ENCODE measurements around the gene SOWAHA. TPM values are rescaled to one million over a fixed set of nuclear protein-coding genes. Genes with fewer than 3 reads are reported as not detected.

SOWAHA gene
- total RNA-seq, 1 experiment from 2014 or later = 0.78 TPM

DNA sequence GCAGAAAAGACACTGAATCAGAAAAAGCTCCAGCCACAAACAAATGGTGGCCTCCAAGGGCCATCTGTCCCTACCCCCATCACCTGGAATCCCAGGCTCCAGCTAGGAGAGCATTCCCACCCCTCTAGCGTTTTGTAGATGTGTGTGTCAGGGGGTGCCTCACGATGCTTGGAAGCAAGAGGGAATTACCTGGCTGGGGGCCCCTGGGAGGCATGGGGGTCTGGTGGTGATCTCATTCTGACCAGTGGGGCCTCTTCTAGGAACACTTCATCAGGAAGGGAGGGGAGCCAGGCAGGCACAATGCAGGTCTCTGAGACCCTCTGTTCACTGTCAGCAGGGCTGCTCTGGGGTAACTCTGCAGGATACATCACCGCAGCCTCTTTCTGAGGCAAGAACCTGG, 11.3 kb downstream of the SOWAHA start:
- CTCF ChIA-PET = no interaction called here
- Mint-ChIP-seq H3K9me3 (ENCODE audit: low read depth, unreplicated experiment) (no peaks in the 10 kb centered on the region), H3K27ac (ENCODE audit: unreplicated experiment) (no peak overlapping the region), H3K36me3 (ENCODE audit: insufficient read depth, unreplicated experiment) (peaks cover 21% of the 10 kb centered on the region), H3K4me1 (ENCODE audit: low read depth, unreplicated experiment) (peaks cover 16% of the 10 kb centered on the region), H3K4me3 (ENCODE audit: low read depth, unreplicated experiment) (no peak overlapping the region), H3K27me3 (ENCODE audit: unreplicated experiment) (no peaks in the 10 kb centered on the region)
- BruUV-seq (replicated peaks) = no TSS peak
- intact Hi-C loops (cut with micrococcal nuclease; ENCODE audit: unreplicated experiment) = loop anchor here (10.0 kb wide), 1 partner anchor 240 kb away; no protein-coding TSS in a partner anchor
- no peak for TF ChIP-seq CTCF (IDR thresholded peaks at IDR 0.05; ENCODE audit: unreplicated experiment)
- no peak for DNase-seq

GRCh38 chr5:132825033-132825833, 12.1 kb downstream of the SOWAHA start:
- no peak for TF ChIP-seq CTCF (IDR thresholded peaks at IDR 0.05; ENCODE audit: unreplicated experiment)

DNA sequence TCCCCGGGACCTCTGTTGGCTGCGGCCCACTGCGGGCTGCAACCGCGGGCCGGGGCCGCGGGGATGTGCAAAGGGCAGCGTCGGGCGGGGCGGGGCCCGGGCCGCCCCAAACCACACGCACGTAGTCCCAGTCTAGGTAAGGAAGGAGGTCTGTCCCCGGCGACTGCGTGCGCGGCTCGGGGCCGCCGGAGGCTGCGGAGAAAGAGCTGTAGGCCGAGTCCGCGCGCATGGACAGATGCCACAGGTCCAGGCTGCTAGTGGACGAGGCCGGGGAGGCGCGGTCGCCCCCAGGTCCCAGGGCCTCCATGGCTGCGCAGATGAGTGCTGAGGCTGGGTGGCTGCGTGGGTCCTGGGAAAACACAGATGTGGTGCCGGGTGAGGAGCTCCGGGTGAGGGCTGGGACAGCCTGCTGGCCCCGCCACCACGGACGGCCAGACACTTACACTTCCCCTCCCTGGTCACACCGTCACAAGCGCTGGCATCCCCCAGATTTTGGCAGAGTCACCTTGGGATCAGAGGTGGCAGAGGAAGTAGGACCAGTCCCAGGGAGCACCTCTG, 12.8 kb downstream of the SOWAHA start:
- no peak for DNase-seq
- Mint-ChIP-seq H3K4me3 (ENCODE audit: low read depth, unreplicated experiment) (no peak overlapping the region), H3K36me3 (ENCODE audit: insufficient read depth, unreplicated experiment) (peaks cover 31% of the 10 kb centered on the region), H3K4me1 (ENCODE audit: low read depth, unreplicated experiment) (peaks cover 11% of the 10 kb centered on the region), H3K27me3 (ENCODE audit: unreplicated experiment) (no peaks in the 10 kb centered on the region), H3K27ac (ENCODE audit: unreplicated experiment) (no peak overlapping the region), H3K9me3 (ENCODE audit: low read depth, unreplicated experiment) (no peaks in the 10 kb centered on the region)
- BruUV-seq (replicated peaks) = no TSS peak
- no peak for TF ChIP-seq CTCF (IDR thresholded peaks at IDR 0.05; ENCODE audit: unreplicated experiment)
- intact Hi-C loops (cut with micrococcal nuclease; ENCODE audit: unreplicated experiment) = loop anchor here (10.0 kb wide), 1 partner anchor 241 kb away; no protein-coding TSS in a partner anchor
- CTCF ChIA-PET = interaction anchor here (0.6 kb wide), 1 partner anchor 330 kb away, joined by 3 read pairs; no protein-coding TSS in a partner anchor

More at GRCh38 chr5:132825033-132825833, 12.1 kb downstream of the SOWAHA start:
- CTCF ChIA-PET = no interaction called here
- DNase-seq = no peak
- Mint-ChIP-seq H3K36me3 (ENCODE audit: insufficient read depth, unreplicated experiment) (peaks cover 26% of the 10 kb centered on the region), H3K9me3 (ENCODE audit: low read depth, unreplicated experiment) (no peaks in the 10 kb centered on the region), H3K4me1 (ENCODE audit: low read depth, unreplicated experiment) (peaks cover 13% of the 10 kb centered on the region), H3K27me3 (ENCODE audit: unreplicated experiment) (no peaks in the 10 kb centered on the region), H3K4me3 (ENCODE audit: low read depth, unreplicated experiment) (no peak overlapping the region), H3K27ac (ENCODE audit: unreplicated experiment) (no peak overlapping the region)
- intact Hi-C loops (cut with micrococcal nuclease; ENCODE audit: unreplicated experiment) = loop anchor here (10.0 kb wide), 1 partner anchor 240 kb away; no protein-coding TSS in a partner anchor
- BruUV-seq (replicated peaks) = no TSS peak

- no TSS peak for BruUV-seq (replicated peaks)
- no peak overlapping the region for H3K27ac Mint-ChIP-seq (ENCODE audit: unreplicated experiment)
- peaks cover 17% of the 10 kb centered on the region for H3K4me1 Mint-ChIP-seq (ENCODE audit: low read depth, unreplicated experiment)
- H3K27me3 Mint-ChIP-seq (ENCODE audit: unreplicated experiment) = no peaks in the 10 kb centered on the region
- no peak for TF ChIP-seq CTCF (IDR thresholded peaks at IDR 0.05; ENCODE audit: unreplicated experiment)
- DNase-seq = no peak
- intact Hi-C loops (cut with micrococcal nuclease; ENCODE audit: unreplicated experiment) = loop anchor here (10.0 kb wide), 1 partner anchor 242 kb away; no protein-coding TSS in a partner anchor
- H3K9me3 Mint-ChIP-seq (ENCODE audit: low read depth, unreplicated experiment) = no peaks in the 10 kb centered on the region
- CTCF ChIA-PET = interaction anchor here (0.6 kb wide), 1 partner anchor 330 kb away, joined by 3 read pairs; no protein-coding TSS in a partner anchor
- H3K4me3 Mint-ChIP-seq (ENCODE audit: low read depth, unreplicated experiment) = no peak overlapping the region
- peaks cover 37% of the 10 kb centered on the region for H3K36me3 Mint-ChIP-seq (ENCODE audit: insufficient read depth, unreplicated experiment)
Measured at GRCh38 chr5:132826424-132827082, 13.5 kb downstream of the SOWAHA start.

Measured in Calu3 (cell line).